Hepatocyte (in vitro differentiated cells): ENCODE data around the gene SLC16A8.

Experiments used
- EZH2 ChIP-seq: fragments of 200-600 bp; sonication (generic); IDR thresholded peaks from 2 replicates; pipeline ENCODE4 v1.6.1; 2016; ENCODE audit warnings: antibody characterized with exemption, mild to moderate bottlenecking, borderline replicate concordance
- EZH2phosphoT487 ChIP-seq: fragments of 200-600 bp; sonication (generic); IDR thresholded peaks from one replicate; pipeline ENCODE4 v1.6.1; 2018; ENCODE audit warnings: antibody characterized with exemption, mild to moderate bottlenecking, low read depth, moderate library complexity; ENCODE audit not compliant: unreplicated experiment, severe bottlenecking
- TF ChIP-seq, protein P1 (sequence below): fragments of 200-600 bp; sonication (generic); IDR thresholded peaks from 2 replicates; pipeline ENCODE4 v1.5.1; 2016; ENCODE audit warnings: antibody characterized with exemption, mild to moderate bottlenecking; ENCODE audit not compliant: poor library complexity

DNA sequence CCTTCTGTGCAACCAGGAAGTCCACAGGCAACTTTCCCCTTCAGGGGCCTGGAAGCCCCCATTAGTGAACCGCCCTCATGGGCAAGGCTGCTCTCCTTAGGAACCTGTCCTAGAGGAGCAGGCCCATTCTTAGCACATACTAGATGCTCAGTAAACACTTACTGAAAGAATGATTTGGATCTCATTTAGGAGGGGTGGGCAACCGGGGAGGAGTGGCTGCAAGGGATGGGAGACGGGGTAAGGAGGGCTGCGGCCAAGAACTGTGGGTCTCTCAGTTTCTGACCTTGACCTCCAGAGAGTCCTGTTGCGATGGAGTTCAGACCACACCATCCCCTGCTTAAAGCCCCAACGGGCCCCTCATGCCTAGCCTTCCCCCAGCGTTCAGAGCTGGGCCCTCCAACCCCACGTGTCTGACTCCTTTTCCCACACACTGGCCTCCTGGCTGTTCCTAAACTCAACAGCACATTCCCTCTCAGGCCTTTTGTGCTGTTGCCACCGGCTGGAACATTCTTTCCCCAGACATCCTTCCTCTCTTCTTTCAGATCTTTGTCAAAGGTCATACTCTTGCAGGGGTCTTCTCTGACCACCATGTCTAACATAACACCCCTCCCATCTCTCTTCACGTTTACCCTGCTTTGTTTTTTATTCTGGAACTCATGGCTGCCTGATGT is 47.5 kb downstream of the SLC16A8 start:
- TF ChIP-seq, protein P1, sequence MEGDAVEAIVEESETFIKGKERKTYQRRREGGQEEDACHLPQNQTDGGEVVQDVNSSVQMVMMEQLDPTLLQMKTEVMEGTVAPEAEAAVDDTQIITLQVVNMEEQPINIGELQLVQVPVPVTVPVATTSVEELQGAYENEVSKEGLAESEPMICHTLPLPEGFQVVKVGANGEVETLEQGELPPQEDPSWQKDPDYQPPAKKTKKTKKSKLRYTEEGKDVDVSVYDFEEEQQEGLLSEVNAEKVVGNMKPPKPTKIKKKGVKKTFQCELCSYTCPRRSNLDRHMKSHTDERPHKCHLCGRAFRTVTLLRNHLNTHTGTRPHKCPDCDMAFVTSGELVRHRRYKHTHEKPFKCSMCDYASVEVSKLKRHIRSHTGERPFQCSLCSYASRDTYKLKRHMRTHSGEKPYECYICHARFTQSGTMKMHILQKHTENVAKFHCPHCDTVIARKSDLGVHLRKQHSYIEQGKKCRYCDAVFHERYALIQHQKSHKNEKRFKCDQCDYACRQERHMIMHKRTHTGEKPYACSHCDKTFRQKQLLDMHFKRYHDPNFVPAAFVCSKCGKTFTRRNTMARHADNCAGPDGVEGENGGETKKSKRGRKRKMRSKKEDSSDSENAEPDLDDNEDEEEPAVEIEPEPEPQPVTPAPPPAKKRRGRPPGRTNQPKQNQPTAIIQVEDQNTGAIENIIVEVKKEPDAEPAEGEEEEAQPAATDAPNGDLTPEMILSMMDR = no peak
- no peak for TF ChIP-seq EZH2
- no peak for TF ChIP-seq EZH2phosphoT487
